ENCODE data around the gene RNF34.

Gene RNF34

GRCh38 chr12:121466794-121467637, 67.1 kb downstream of the RNF34 start:
- peak; percentile 81 for DNase-seq (ENCODE audit: low spot score)

GRCh38 chr12:121467638-121468498, 68.0 kb downstream of the RNF34 start:
- no peak for DNase-seq (ENCODE audit: low spot score)

GRCh38 chr12:121468499-121468801, 68.5 kb downstream of the RNF34 start:
- no peak for DNase-seq (ENCODE audit: low spot score)

GRCh38 chr12:121470751-121471150, 70.8 kb downstream of the RNF34 start:
- no peak for DNase-seq (ENCODE audit: low spot score)

GRCh38 chr12:121472150-121472905, 72.4 kb downstream of the RNF34 start:
- DNase-seq (ENCODE audit: low spot score): no peak
